Eye (tissue), 1 donor: ENCODE results near the gene DPF3.

Experiments
- DNase-seq: peaks from one replicate; pipeline ENCODE4 v3.0.0-alpha.2; 2015

Gene DPF3

GRCh38 chr14:72636871-72637270, 257.0 kb downstream of the DPF3 start:
- DNase-seq, result no peak

- DNase-seq, result no peak
These were observed 257.8 kb downstream of the DPF3 start for GRCh38 chr14:72636094-72636493.

- no peak for DNase-seq
These were observed 258.9 kb downstream of the DPF3 start for GRCh38 chr14:72634691-72635616.

- no peak for DNase-seq
These were observed 260.4 kb downstream of the DPF3 start for GRCh38 chr14:72633551-72633950.

GRCh38 chr14:72632727-72633126, 261.2 kb downstream of the DPF3 start:
- no peak for DNase-seq

- DNase-seq, result no peak
These were observed 262.5 kb downstream of the DPF3 start for GRCh38 chr14:72631401-72631800.

GRCh38 chr14:72630374-72630773, 263.5 kb downstream of the DPF3 start:
- no peak for DNase-seq

GRCh38 chr14:72629534-72629933, 264.4 kb downstream of the DPF3 start:
- no peak for DNase-seq

- DNase-seq, result no peak
These were observed 268.2 kb downstream of the DPF3 start for GRCh38 chr14:72625689-72626088.

GRCh38 chr14:72621387-72622065, 272.4 kb downstream of the DPF3 start:
- no peak for DNase-seq

- no peak for DNase-seq
These were observed 274.0 kb downstream of the DPF3 start for GRCh38 chr14:72619881-72620280.

- no peak for DNase-seq
These were observed 274.8 kb downstream of the DPF3 start for GRCh38 chr14:72619111-72619571.

GRCh38 chr14:72618424-72618823, 275.5 kb downstream of the DPF3 start:
- no peak for DNase-seq

GRCh38 chr14:72617391-72618031, 276.4 kb downstream of the DPF3 start:
- peak; percentile 81 for DNase-seq

- DNase-seq, result no peak
These were observed 277.1 kb downstream of the DPF3 start for GRCh38 chr14:72616811-72617210.

GRCh38 chr14:72616294-72616693, 277.6 kb downstream of the DPF3 start:
- DNase-seq, result peak; percentile 30

GRCh38 chr14:72615451-72616121, 278.3 kb downstream of the DPF3 start:
- DNase-seq, result no peak

- DNase-seq, result no peak
These were observed 278.9 kb downstream of the DPF3 start for GRCh38 chr14:72614891-72615415.

GRCh38 chr14:72614365-72614764, 279.5 kb downstream of the DPF3 start:
- no peak for DNase-seq

GRCh38 chr14:72613975-72614319, 280.0 kb downstream of the DPF3 start:
- DNase-seq, result peak; percentile 24

- DNase-seq, result peak; percentile 24
These were observed 280.5 kb downstream of the DPF3 start for GRCh38 chr14:72613231-72613974.

- DNase-seq, result no peak
These were observed 281.9 kb downstream of the DPF3 start for GRCh38 chr14:72612041-72612440.
